Endothelial cell of umbilical vein (primary cell): ENCODE measurements around the gene CUBN. TPM values are rescaled to one million over a fixed set of nuclear protein-coding genes. Genes with fewer than 3 reads are reported as not detected.

Experiments
- BruUV-seq: library from RNA; stranded (reverse); fragments of 400-500 nt; replicated peaks from 2 replicates; lab custom pipeline; 2021; lab: Mats Ljungman, UMichigan
- CTCF ChIA-PET: fragments of 300-600, 350-600 bp; sonication (Branson Sonifier 250); formaldehyde crosslinking; loops from one replicate; lab custom pipeline; 2021; ENCODE audit warnings: antibody characterized with exemption, inconsistent platforms; lab: Charles Lee
- POLR2A ChIA-PET: fragments of 300-600, 350-600 bp; sonication (Branson Sonifier 250); formaldehyde crosslinking; loops from one replicate; lab custom pipeline; 2021; ENCODE audit warnings: antibody characterized with exemption, inconsistent platforms; lab: Charles Lee
- DNase-seq: peaks from one replicate; pipeline ENCODE4 v3.0.0-alpha.2; 2011; ENCODE audit warnings: low read depth, low spot score
- FAIRE-seq: peaks from 2 replicates; lab custom pipeline; 2011; peaks lifted over from hg19 to GRCh38; lab: Jason Lieb, UNC
- H2AFZ ChIP-seq: 2 replicates; pipeline ENCODE4 v1.6.0; 2012; ENCODE audit warnings: low read depth, low read length, control low read depth, inconsistent platforms
- H3K27ac ChIP-seq: 2 replicates; pipeline ENCODE4 v1.5.1; 2011; ENCODE audit warnings: low read depth, mild to moderate bottlenecking, control low read depth, low read length, moderate library complexity; ENCODE audit not compliant: insufficient read depth
- H3K27me3 ChIP-seq, 2 experiments: 2 replicates each; pipeline versions ENCODE4 v1.6.0 to v1.6.1; 2011; ENCODE audit warnings: low read length in 2 of 2, mixed read lengths in 1 of 2; ENCODE audit not compliant: control insufficient read depth in 2 of 2, insufficient read depth in 2 of 2
- H3K36me3 ChIP-seq, 2 experiments: 2 replicates in 1 of 2; 3 replicates in 1 of 2; pipeline ENCODE4 v1.5.1; 2011; ENCODE audit warnings: low read length in 2 of 2, mild to moderate bottlenecking in 1 of 2, moderate library complexity in 1 of 2; ENCODE audit not compliant: control insufficient read depth in 2 of 2, insufficient read depth in 2 of 2; ENCODE audit errors: extremely low read depth in 1 of 2
- H3K4me1 ChIP-seq: 3 replicates; pipeline ENCODE4 v1.5.1; 2011; ENCODE audit warnings: mild to moderate bottlenecking, low read length; ENCODE audit not compliant: control insufficient read depth, insufficient read depth; ENCODE audit errors: extremely low read depth
- H3K4me2 ChIP-seq: 2 replicates; pipeline ENCODE4 v1.6.1; 2011; ENCODE audit warnings: low read length, control low read depth, mixed read lengths; ENCODE audit not compliant: insufficient read depth
- H3K4me3 ChIP-seq, 3 experiments: fragments of 200-600 bp in 1 of 3; sonication (generic), shearing (Covaris generic) in 1 of 3; replicated peaks in 1 of 3; 2 replicates each; pipeline ENCODE4 v1.5.1; 2011 to 2016; ENCODE audit warnings: control low read depth in 3 of 3, low read length in 3 of 3, mild to moderate bottlenecking in 2 of 3, inconsistent platforms in 1 of 3, low read depth in 1 of 3, moderate library complexity in 1 of 3; ENCODE audit not compliant: insufficient read depth in 1 of 3
- H3K79me2 ChIP-seq: 2 replicates; pipeline ENCODE4 v1.6.0; 2012; ENCODE audit warnings: low read length, inconsistent platforms; ENCODE audit not compliant: control insufficient read depth, insufficient read depth
- H3K9ac ChIP-seq: replicated peaks from 2 replicates; pipeline ENCODE3; 2011; ENCODE audit warnings: low read length, control low read depth; ENCODE audit not compliant: insufficient read depth; ENCODE audit errors: extremely low read depth
- H3K9me1 ChIP-seq: replicated peaks from 3 replicates; pipeline ENCODE4 v1.6.0; 2011; ENCODE audit warnings: mild to moderate bottlenecking, low read length; ENCODE audit not compliant: control insufficient read depth, insufficient read depth; ENCODE audit errors: extremely low read depth
- H3K9me3 ChIP-seq: replicated peaks from 2 replicates; pipeline ENCODE4 v1.5.1; 2012; ENCODE audit warnings: low read length, inconsistent platforms; ENCODE audit not compliant: control insufficient read depth, insufficient read depth
- H4K20me1 ChIP-seq: replicated peaks from 2 replicates; pipeline ENCODE3; 2011; ENCODE audit warnings: mild to moderate bottlenecking, low read length; ENCODE audit not compliant: control insufficient read depth, insufficient read depth; ENCODE audit errors: extremely low read depth
- CTCF ChIP-seq, 2 donors: IDR thresholded peaks; 1 replicate in 1 of 2; 2 replicates in 1 of 2; pipeline ENCODE4 v1.5.1; 2011; ENCODE audit warnings: low read length in 2 of 2, mild to moderate bottlenecking in 2 of 2, moderate library complexity in 2 of 2, control low read depth in 1 of 2, inconsistent platforms in 1 of 2, low read depth in 1 of 2; ENCODE audit not compliant: insufficient read depth in 1 of 2; ENCODE audit errors: extremely low read depth in 1 of 2
- EZH2 ChIP-seq: IDR thresholded peaks from 2 replicates; pipeline ENCODE4 v1.6.1; 2012; ENCODE audit warnings: borderline replicate concordance, low read depth, mild to moderate bottlenecking, moderate library complexity, low read length, inconsistent platforms; ENCODE audit not compliant: severe bottlenecking
- FOS ChIP-seq: IDR thresholded peaks from 2 replicates; pipeline ENCODE4 v1.6.1; 2011; ENCODE audit warnings: mild to moderate bottlenecking, low read length, moderate library complexity, borderline replicate concordance; ENCODE audit not compliant: insufficient read depth
- GATA2 ChIP-seq: IDR thresholded peaks from 2 replicates; pipeline ENCODE4 v1.7.0; 2011; ENCODE audit warnings: low read depth, mild to moderate bottlenecking, moderate library complexity, mixed read lengths, low read length; ENCODE audit not compliant: insufficient read length, insufficient read depth
- JUN ChIP-seq: IDR thresholded peaks from 2 replicates; pipeline ENCODE4 v1.6.1; 2011; ENCODE audit warnings: borderline replicate concordance, low read depth; ENCODE audit not compliant: insufficient read length, insufficient read depth
- MAX ChIP-seq: IDR thresholded peaks from 2 replicates; pipeline ENCODE4 v1.6.1; 2011; ENCODE audit not compliant: insufficient read depth, insufficient read length
- MYC ChIP-seq: IDR thresholded peaks from one replicate; pipeline ENCODE4 v1.6.1; 2011; ENCODE audit warnings: mild to moderate bottlenecking, low read depth, low read length
- POLR2A ChIP-seq: IDR thresholded peaks from 2 replicates; pipeline ENCODE4 v1.6.1; 2012; ENCODE audit warnings: low read depth, mild to moderate bottlenecking, control low read depth, low read length
- POLR2AphosphoS5 ChIP-seq: IDR thresholded peaks from 2 replicates; pipeline ENCODE4 v1.6.1; 2012; ENCODE audit warnings: low read depth, mild to moderate bottlenecking, control low read depth, low read length, moderate library complexity; ENCODE audit not compliant: insufficient read depth
- dilution Hi-C: fragments of 300-500 bp; cut with MboI; formaldehyde crosslinking; loops from one replicate; pipeline ENCODE4 v1.15.0; 2019; ENCODE audit warnings: low sequenced_read_pairs; ENCODE audit not compliant: extremely low pct_ligation_motif_present
- intact Hi-C: fragments of 100-400 bp; cut with micrococcal nuclease; formaldehyde crosslinking; loops from one replicate; pipeline ENCODE4 v1.10.0; 2022
- polyA plus RNA-seq, 4 experiments: library from polyadenylated mRNA; depleted of rRNA in 3 of 4; stranded (reverse) in 3 of 4; unstranded in 1 of 4; fragments of >200 nt; gene quantifications; 2 replicates each; pipeline versions ENCODE4 v1.2.1 to v1.2.3, GENCODE V29; 2011 to 2012; ENCODE audit warnings: missing spikeins in 1 of 4
- total RNA-seq: library from RNA; stranded (reverse); gene quantifications from 2 replicates; pipeline ENCODE4 v1.2.3, GENCODE V29; 2021

The CUBN gene
- total and polyA plus RNA-seq, 2 donors (not counting 3 experiments of a cell fraction or from before 2014, with no cell fraction given) = 2.7 to 4.6 TPM

- CTCF ChIA-PET = interaction anchor here (0.7 to 3.0 kb wide), 22 partner anchors 16 to 263 kb away, joined by 3 to 22 read pairs (median 5); partner anchors contain the start of gene TRDMT1
- POLR2A ChIA-PET = interaction anchor here (0.7 to 2.7 kb wide), 13 partner anchors 20 to 266 kb away, joined by 3 to 27 read pairs (median 4); partner anchors contain the start of genes TRDMT1 and VIM
- Histone ChIP-seq H3K27me3 (no peaks in the 10 kb centered on the region), H3K27ac (peak overlapping the region; percentile 98), H2AFZ (peak overlapping the region; percentile 23), H3K9ac (peak overlapping the region; percentile 72), H3K9me1 (no peaks in the 10 kb centered on the region), H3K36me3 (no peaks in the 10 kb centered on the region), H3K4me2 (peak overlapping the region; percentile 75), H4K20me1 (no peaks in the 10 kb centered on the region), H3K4me1 (peaks cover 40% of the 10 kb centered on the region), H3K4me3 (no peak overlapping the region), H3K9me3 (no peaks in the 10 kb centered on the region), H3K79me2 (no peaks in the 10 kb centered on the region)
- TSS peak; percentile 87 for BruUV-seq
- dilution Hi-C loops (no loop called here), intact Hi-C loops (loop anchor here (1.0 kb wide), 13 partner anchors 19 to 260 kb away; partner anchors contain the start of gene VIM)
- DNase-seq = no peak
- TF ChIP-seq MAX = no peak
- TF ChIP-seq EZH2 = no peak
- no peak for TF ChIP-seq GATA2
- TF ChIP-seq JUN = no peak
- TF ChIP-seq CTCF (IDR thresholded peaks at IDR 0.05; ENCODE audit: extremely low read depth in 1 of 2, insufficient read depth in 1 of 2, low read depth in 1 of 2, low read length in 2 of 2) = no peak
- no peak for TF ChIP-seq FOS
- TF ChIP-seq MYC = no peak
- TF ChIP-seq POLR2A = no peak
- no peak for TF ChIP-seq POLR2AphosphoS5
- FAIRE-seq = no peak
Measured at GRCh38 chr10:16967866-16968415, 161.7 kb downstream of the CUBN start.
